NCI-H82 treated with DMSO at 0.1 percent for 48 hours (cell line): ENCODE measurements around the gene TIMM10.
"Not testable (repeated sequence)": the region's sequence is repeated elsewhere in the genome, so short reads cannot be mapped to it uniquely, and the experiment has no call there.

ENCODE experiments used
- DNase-seq: peaks from one replicate; lab custom pipeline; 2025; ENCODE audit not compliant: unreplicated experiment; lab: John Stamatoyannopoulos, UW

TIMM10 gene

DNA sequence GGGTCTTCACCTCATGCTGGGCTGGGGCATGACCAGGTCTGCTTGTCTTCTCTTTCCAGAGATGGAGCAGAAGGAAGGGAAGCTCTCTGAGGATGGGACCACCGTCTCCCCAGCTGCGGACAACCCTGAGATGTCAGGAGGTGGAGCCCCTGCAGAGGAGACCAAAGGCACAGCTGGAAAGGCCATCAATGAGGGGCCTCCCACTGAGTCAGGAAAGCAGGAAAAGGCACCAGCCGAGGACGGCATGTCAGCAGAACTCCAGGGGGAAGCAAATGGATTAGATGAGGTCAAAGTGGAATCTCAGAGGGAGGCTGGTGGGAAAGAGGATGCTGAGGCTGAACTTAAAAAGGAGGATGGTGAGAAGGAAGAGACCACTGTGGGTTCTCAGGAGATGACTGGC is 12.0 kb upstream of the TIMM10 start:
- no peak for DNase-seq

DNA sequence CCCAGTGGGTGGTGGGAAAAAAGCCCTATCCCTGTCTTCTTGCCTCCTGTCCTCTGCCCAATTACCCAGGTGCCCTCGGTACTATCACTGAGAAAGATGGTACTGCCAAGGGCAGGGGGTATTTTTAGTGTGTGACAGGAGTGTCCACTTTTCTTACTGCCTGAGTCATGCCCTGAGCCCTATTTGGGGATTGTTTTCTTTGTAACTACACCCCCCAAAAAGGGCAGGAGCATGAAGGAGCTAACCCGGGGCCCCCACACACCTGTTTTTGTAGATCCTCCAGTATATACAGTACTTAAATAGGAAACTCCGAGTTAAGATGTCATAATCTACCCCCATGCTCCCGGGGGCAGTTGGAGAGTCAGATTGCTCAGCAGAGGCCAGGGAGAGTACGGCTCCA is 10.6 kb upstream of the TIMM10 start:
- DNase-seq = no peak

GRCh38 chr11:57539342-57539741 is 8.8 kb upstream of the TIMM10 start:
- DNase-seq = no peak

- DNase-seq = peak; percentile 12
These were observed 6.5 kb upstream of the TIMM10 start, which contains the start of gene SMTNL1 for GRCh38 chr11:57536947-57537619. TSS of gene SMTNL1 (plus strand) at chr11:57537595. CDS start at chr11:57542643, 5,048 bp downstream.

DNA sequence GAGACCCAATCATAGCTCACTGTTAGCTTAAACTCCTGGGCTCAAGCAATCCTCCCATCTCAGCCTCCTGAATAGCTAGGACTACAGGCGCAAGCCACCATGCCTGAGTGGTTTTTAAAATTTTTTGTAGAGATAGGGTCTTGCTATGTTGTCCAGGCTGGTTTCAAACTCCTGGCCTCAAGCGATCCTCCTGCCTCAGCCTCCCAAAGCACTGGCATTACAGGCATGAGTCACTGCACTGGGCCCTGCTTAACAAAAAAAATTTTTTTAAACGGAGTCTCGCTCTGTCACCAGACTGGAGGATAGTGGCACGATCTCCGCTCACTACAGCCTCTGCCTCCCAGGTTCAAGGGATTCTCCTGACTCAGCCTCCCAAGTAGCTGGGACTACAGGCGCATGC is 3.9 kb upstream of the TIMM10 start:
- DNase-seq = not testable (repeated sequence)

DNA sequence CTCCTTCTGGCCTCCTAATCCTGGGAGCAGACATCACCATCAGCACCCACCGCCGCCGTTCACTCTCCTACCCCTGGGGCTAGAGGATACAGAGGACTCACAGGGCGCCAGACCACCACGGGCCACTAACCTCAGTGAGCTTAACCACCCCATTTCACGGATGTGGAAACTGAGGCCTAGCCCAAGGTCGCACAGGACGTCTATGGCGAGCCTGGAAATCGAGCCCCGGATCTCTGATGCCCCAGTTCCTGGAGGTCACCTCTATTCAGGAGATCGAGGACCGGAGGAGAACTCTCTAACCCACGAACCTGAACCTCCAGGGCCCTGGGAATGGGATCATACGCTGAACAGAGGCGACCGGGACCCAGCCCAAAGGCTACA is 349 bp downstream of the TIMM10 start:
- DNase-seq = no peak

- no peak for DNase-seq
These were observed 1.5 kb downstream of the TIMM10 start for GRCh38 chr11:57529012-57529411.

GRCh38 chr11:57527056-57527631 is 3.4 kb downstream of the TIMM10 start:
- peak; percentile 50 for DNase-seq

DNA sequence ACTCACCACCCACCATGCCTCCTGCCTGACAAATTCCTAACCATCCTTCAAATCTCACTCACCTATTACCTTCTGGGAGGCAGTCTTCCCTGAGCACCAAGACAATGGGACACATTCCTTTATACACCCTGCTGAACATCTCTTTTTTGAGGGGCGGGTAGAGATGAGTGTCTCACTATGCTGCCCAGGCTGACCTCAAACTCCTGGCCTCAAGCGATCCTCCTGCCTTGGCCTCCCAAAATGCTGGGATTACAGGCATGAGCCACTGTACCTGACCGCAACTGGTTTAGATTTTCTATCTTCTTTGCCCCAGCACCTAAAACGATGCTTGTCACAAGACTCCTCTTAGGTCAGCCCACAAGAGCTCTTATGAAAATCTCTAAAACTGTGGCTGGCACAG is 7.1 kb downstream of the TIMM10 start:
- DNase-seq = no peak

DNA sequence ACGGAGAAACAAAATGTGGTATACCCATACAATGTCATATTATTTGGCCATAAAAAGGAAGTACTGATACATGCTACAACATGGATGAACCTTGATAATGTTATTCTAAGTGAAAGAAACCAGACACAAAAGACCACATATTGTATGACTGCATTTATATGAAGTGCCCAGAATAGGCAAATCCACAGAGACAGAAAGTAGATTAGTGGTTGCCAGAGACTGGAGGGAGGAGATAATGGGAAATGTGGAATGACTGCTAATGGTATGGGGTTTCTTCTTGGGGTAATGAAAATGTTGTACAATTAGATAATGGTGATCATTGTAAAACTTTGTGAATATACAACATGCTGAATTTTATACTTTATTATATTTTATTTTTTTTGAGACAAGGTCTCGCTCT is 9.4 kb downstream of the TIMM10 start:
- DNase-seq = no peak

DNA sequence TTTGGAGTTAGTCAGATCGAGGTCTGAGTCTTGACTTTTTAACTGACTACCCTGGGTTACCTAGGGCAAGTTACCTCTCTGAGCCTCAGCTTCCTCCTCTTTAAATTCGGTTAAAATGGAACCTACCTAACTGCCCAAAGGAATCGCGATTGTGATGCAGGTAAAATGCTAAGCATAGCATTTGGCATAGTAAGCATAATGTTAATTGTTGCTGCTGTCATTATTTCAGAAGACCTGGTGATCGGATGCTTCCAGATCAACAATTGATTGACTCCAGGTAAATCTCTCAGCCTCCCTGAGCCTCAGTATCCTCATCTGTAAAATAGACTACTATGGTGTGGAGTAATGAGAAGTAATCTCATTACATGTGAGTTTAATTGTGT is 14.5 kb downstream of the TIMM10 start:
- DNase-seq = no peak

- DNase-seq = no peak
These were observed 15.1 kb downstream of the TIMM10 start, which contains the start of gene SLC43A1 for GRCh38 chr11:57515332-57516060. TSS of gene SLC43A1 (minus strand) at chr11:57515702. CDS start at chr11:57514111, 1,591 bp downstream.

DNA sequence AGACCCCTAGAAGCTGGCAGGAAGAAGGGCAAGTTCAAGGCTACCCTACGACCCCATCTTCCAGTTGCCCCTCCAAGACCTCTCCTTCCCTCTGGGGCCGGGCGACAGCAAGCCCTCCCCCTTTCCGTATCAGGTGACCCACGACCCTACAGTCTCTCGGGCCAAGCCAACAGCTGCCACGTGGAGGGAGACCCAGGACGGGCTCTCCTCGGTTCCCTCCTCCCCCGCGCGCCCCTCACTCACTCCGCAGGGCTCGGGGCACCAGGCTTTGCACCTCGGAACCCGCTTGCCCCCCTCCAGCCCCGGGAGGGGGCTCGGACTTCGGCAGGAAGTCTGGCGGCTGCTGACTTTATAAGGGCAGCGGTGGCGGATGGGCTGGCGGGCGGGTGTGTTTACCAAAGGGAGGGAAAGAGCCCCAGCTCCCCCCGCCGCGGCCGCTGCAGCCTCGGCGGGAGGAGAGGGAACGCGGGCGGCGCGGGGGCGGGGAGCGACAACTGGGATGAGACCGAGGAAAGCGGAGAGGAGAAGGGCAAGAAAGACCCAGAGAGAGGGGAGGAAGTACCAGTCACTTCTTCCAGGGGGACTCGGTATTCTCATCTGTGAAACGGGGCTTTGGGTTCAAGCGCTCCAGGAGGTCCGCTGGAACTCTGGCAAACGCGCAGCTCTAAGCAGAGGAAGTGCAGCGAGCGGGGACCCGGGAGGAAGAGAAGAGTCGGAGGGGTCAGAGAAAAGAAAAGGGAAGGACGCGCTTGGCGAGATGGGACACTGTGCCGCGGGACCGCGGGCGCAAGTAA is 15.8 kb downstream of the TIMM10 start:
- peak; percentile 3 for DNase-seq

DNA sequence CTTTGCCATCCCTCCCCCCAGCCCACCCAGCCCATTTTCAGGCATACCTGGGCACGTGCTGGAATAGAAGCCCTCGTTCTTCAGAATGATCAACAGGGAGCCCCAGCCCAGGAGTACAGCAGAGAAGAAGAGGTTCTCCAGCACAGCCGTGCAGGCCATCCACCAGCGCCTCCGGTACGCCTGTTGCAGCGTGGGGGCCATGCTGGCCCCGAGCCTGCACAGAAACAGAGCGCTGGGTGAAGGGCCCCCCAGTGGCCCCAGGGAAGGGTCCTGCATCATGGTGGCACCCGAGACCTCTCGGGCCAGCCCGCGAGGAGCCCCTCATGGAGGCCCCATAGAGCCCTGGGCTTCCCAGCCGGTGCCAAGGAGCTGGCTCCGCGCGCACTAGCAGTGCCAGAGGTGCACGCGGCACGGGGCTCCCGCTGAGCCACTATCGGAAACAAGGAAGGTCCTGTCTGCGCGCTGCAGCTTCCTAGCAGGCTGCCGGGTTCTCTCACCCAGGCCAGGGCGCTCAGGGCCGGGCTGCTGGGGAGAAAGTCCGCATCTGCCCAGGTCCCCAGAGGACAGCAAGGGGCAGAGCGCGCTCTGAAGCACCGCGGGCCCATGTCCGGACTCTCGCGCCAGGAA is 16.5 kb downstream of the TIMM10 start:
- no peak for DNase-seq

DNA sequence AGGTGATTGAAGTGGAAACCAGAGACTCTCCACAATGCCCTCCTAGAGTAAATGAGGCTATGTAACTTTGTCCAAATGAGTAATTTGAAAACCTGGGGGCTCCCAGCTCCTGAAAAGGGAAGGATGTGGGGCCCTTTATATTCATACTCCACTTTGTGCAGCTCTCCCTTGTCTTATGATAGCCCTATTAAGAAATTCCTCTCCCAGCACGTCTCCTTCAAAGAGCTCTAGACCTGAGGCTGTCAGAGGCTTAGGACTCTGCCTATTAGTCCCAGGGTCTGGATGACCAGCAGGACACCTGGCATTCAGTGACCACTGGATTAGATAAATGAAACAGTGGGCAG is 17.1 kb downstream of the TIMM10 start:
- no peak for DNase-seq

DNA sequence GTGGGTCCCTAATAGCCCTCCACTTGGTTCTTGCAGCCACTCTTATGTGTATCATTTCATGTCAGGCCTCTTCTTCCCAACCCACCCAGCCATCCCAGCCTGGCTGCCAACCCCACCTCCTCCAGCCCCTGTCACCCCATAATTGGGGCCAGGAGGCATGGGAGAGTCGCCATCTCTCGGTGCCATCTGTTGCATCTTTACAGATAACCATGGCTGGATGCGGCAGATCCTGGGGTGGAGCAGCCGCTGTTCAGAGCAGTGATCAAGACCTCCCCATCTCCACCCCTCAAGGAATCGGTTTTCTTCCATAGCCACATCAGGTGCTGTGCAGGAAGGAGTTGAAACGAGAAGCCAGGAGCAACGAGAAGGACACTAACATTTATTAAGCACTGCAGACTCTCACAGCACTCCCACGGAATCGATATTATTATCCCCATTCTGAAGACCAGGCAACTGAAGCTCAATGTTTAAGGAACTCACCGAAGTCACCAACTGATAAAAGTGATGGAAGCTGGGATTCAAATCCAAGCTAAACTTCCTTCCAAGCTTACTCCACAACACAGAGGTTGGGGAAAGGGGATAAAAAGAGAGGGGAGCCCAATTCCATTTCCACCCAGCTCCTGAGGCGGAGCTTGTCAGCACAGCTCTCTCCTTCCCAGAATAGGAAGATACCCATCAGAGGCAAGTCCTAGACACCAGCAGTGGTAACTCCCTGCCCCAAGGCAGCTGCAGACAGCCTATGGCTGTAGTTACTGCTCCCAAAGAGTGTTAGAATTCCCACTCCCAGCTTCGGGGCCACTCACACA is 17.7 kb downstream of the TIMM10 start:
- DNase-seq = no peak

- no peak for DNase-seq
These were observed 18.7 kb downstream of the TIMM10 start for GRCh38 chr11:57511741-57512430.

DNA sequence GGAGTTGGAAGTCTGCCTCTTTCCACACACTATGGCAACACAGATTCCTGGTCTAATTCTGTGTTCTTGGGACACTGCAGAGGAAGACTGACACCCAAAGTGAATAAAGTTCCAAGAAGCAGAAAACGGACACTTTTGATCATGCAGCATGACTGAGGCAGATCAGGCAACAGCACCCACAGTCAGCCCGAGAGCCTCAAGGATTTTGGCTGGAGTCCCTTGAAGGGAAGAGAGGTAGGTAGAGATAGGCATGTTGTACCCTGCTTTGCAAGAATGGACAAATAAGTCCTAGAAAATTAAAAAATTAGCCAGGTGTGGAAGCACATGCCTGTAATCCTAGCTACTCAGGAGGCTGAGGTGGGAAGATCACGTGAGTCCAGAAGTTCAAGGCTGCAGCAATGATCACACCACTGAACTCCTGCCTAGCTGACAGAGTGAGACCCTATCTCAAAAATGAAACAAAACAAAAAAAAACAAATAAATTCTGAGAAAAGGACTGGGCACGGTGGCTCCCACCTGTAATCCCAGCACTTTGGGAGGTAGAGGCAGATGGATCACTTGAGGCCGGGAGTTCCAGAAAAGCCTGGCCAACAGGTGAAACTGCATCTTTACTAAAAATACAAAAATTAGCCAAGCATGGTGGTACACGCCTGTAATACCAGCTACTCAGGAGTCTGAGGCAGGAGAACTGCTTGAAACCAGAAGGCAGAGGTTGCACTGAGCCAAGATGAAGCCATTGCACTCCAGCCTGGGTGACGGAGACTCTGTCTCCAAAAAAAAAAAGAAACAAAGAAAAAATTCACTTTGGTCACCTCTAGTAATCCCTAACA is 22.0 kb downstream of the TIMM10 start:
- no peak for DNase-seq

DNA sequence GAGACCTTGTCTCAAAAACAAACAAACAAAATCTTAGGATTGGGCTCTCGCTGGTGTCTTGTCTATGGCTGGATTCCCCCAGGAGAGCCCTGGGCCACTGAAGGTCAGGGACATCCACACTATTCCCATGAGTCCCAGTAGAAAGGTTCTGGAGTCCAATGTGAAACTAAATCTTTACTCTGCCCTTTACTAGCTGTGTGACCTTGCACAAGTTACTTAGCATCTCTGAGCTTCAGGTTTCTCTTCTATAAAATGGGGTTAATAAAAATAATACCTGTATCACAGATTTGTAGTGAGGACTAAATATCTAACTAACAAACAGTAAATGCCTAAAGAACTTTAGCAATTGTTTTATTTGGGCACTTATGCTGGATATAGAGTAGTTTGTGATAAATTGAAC is 24.0 kb downstream of the TIMM10 start:
- no peak for DNase-seq
